ENCODE measurements around the gene AVPR1B.

DNA sequence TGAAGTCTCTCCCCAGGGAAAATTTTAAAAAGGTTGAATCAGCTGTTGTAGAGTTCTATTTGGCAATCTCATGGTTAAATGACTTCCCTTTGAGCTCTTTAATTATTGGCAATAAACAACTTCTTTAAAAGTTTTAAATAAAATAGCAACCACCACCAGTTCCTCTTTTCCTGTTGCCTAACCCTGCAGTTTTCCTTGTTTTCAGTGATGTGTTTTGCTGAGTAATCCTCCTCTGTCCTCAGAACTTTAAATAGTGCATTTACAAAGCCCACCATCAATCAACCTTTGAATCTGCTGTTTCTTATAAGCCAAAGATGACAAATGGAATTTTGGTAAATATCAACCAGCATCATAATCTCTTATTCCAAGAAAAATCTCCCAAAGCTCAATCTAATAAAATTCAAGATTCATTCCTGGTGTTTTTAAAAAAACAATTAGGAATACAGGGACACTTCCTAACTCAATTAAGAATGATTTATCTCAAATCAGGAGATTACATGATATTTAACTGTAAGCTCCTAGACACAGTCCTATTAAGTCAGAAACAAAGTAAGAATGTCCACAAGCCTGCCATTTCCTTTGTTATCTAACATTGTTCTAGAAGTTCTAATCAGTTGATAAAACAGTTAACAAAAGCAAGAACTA is 14.8 kb downstream of the AVPR1B start:
- TF ChIP-seq, protein P1, sequence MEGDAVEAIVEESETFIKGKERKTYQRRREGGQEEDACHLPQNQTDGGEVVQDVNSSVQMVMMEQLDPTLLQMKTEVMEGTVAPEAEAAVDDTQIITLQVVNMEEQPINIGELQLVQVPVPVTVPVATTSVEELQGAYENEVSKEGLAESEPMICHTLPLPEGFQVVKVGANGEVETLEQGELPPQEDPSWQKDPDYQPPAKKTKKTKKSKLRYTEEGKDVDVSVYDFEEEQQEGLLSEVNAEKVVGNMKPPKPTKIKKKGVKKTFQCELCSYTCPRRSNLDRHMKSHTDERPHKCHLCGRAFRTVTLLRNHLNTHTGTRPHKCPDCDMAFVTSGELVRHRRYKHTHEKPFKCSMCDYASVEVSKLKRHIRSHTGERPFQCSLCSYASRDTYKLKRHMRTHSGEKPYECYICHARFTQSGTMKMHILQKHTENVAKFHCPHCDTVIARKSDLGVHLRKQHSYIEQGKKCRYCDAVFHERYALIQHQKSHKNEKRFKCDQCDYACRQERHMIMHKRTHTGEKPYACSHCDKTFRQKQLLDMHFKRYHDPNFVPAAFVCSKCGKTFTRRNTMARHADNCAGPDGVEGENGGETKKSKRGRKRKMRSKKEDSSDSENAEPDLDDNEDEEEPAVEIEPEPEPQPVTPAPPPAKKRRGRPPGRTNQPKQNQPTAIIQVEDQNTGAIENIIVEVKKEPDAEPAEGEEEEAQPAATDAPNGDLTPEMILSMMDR (IDR thresholded peaks at IDR 0.05), result no peak
- no peak for TF ChIP-seq POLR2A (IDR thresholded peaks at IDR 0.05)

Measured in lower leg skin (tissue), 3 donors.